ENCODE data around the gene EXOSC3. TPM values are rescaled to one million over a fixed set of nuclear protein-coding genes. Genes with fewer than 3 reads are reported as not detected.
"Not testable (repeated sequence)": the region's sequence is repeated elsewhere in the genome, so short reads cannot be mapped to it uniquely, and the experiment has no call there.

The EXOSC3 gene
- 73.7 and 74.3 TPM in 2 replicates for total RNA-seq (2014; rRNA removed; shearing (Covaris generic))

- peak; percentile 91 for DNase-seq (ENCODE audit: low read depth)
Measured at GRCh38 chr9:37784616-37785483, at the start of gene EXOSC3. TSS of gene EXOSC3 (minus strand) at chr9:37785064. CDS start at chr9:37785044, 20 bp downstream.

GRCh38 chr9:37827483-37828165 is 42.8 kb upstream of the EXOSC3 start:
- DNase-seq (ENCODE audit: low read depth): no peak

- DNase-seq (ENCODE audit: low read depth): not testable (repeated sequence)
Measured at GRCh38 chr9:37825174-37825573, 40.3 kb upstream of the EXOSC3 start.

GRCh38 chr9:37820142-37820541 is 35.3 kb upstream of the EXOSC3 start:
- DNase-seq (ENCODE audit: low read depth): no peak

- DNase-seq (ENCODE audit: low read depth): no peak
Measured at GRCh38 chr9:37818849-37819248, 34.0 kb upstream of the EXOSC3 start.

GRCh38 chr9:37812773-37813379 is 28.0 kb upstream of the EXOSC3 start:
- DNase-seq (ENCODE audit: low read depth): no peak

- DNase-seq (ENCODE audit: low read depth): no peak
Measured at GRCh38 chr9:37811906-37812476, 27.1 kb upstream of the EXOSC3 start.

GRCh38 chr9:37809676-37810075 is 24.8 kb upstream of the EXOSC3 start:
- not testable (repeated sequence) for DNase-seq (ENCODE audit: low read depth)

- DNase-seq (ENCODE audit: low read depth): no peak
Measured at GRCh38 chr9:37806271-37806670, 21.4 kb upstream of the EXOSC3 start.

- no peak for DNase-seq (ENCODE audit: low read depth)
Measured at GRCh38 chr9:37801959-37802711, 17.3 kb upstream of the EXOSC3 start.

GRCh38 chr9:37801287-37801850 is 16.5 kb upstream of the EXOSC3 start:
- DNase-seq (ENCODE audit: low read depth): peak; percentile 13

GRCh38 chr9:37800631-37801286 is 15.9 kb upstream of the EXOSC3 start, which contains the start of gene DCAF10:
TSS of gene DCAF10 (plus strand) at chr9:37800797. CDS start at chr9:37800867, 70 bp downstream.
- DNase-seq (ENCODE audit: low read depth): peak; percentile 79

- no peak for DNase-seq (ENCODE audit: low read depth)
Measured at GRCh38 chr9:37798677-37799076, 13.8 kb upstream of the EXOSC3 start.

GRCh38 chr9:37796232-37796631 is 11.4 kb upstream of the EXOSC3 start:
- DNase-seq (ENCODE audit: low read depth): no peak

- no peak for DNase-seq (ENCODE audit: low read depth)
Measured at GRCh38 chr9:37792122-37792521, 7.3 kb upstream of the EXOSC3 start.

- DNase-seq (ENCODE audit: low read depth): no peak
Measured at GRCh38 chr9:37790096-37790495, 5.2 kb upstream of the EXOSC3 start.

GRCh38 chr9:37788332-37788731 is 3.5 kb upstream of the EXOSC3 start:
- no peak for DNase-seq (ENCODE audit: low read depth)

GRCh38 chr9:37787059-37787458 is 2.2 kb upstream of the EXOSC3 start:
- no peak for DNase-seq (ENCODE audit: low read depth)

- no peak for DNase-seq (ENCODE audit: low read depth)
Measured at GRCh38 chr9:37784291-37784615, 611 bp downstream of the EXOSC3 start.

- no peak for DNase-seq (ENCODE audit: low read depth)
Measured at GRCh38 chr9:37778534-37778933, 6.3 kb downstream of the EXOSC3 start.

- DNase-seq (ENCODE audit: low read depth): no peak
Measured at GRCh38 chr9:37776328-37776727, 8.5 kb downstream of the EXOSC3 start.

Data from RPMI7951 (cell line).